Astrocyte (in vitro differentiated cells and primary cell): ENCODE results near the gene CPA5. TPM values are rescaled to one million over a fixed set of nuclear protein-coding genes. Genes with fewer than 3 reads are reported as not detected.
A peak's percentile ranks its signal among the peaks of the same experiment; 100 is the strongest.

Experiments
- DNase-seq: peaks from one replicate; pipeline ENCODE4 v3.0.0-alpha.2; 2010; ENCODE audit warnings: low read depth
- FAIRE-seq: peaks from 2 replicates; lab custom pipeline; 2011; peaks lifted over from hg19 to GRCh38; lab: Jason Lieb, UNC
- H2AFZ ChIP-seq: 2 replicates; pipeline ENCODE4 v1.6.0; 2012; ENCODE audit warnings: low read depth, low read length, inconsistent platforms
- H3K27ac ChIP-seq: 2 replicates; pipeline ENCODE4 v1.5.1; 2011; ENCODE audit warnings: low read depth, low read length, inconsistent platforms
- H3K27me3 ChIP-seq: 2 replicates; pipeline ENCODE4 v1.6.0; 2011; ENCODE audit warnings: low read length, inconsistent platforms; ENCODE audit not compliant: insufficient read depth
- H3K36me3 ChIP-seq: 2 replicates; pipeline ENCODE4 v1.5.1; 2011; ENCODE audit warnings: low read length, inconsistent platforms; ENCODE audit not compliant: insufficient read depth
- H3K4me1 ChIP-seq: 2 replicates; pipeline ENCODE4 v1.5.1; 2011; ENCODE audit warnings: low read length, inconsistent platforms; ENCODE audit not compliant: insufficient read depth
- H3K4me2 ChIP-seq: 2 replicates; pipeline ENCODE4 v1.6.0; 2012; ENCODE audit warnings: low read length, inconsistent platforms
- H3K4me3 ChIP-seq: 2 replicates; pipeline ENCODE4 v1.5.1; 2011; ENCODE audit warnings: low read depth, mild to moderate bottlenecking, low read length, inconsistent platforms; ENCODE audit not compliant: insufficient read depth
- H3K79me2 ChIP-seq: 2 replicates; pipeline ENCODE4 v1.6.0; 2012; ENCODE audit warnings: mild to moderate bottlenecking, low read length, inconsistent platforms; ENCODE audit not compliant: insufficient read depth
- H3K9ac ChIP-seq: 2 replicates; pipeline ENCODE4 v1.6.0; 2012; ENCODE audit warnings: mild to moderate bottlenecking, low read length, inconsistent platforms
- H3K9me3 ChIP-seq: 2 replicates; pipeline ENCODE4 v1.5.1; 2012; ENCODE audit warnings: low read depth, mild to moderate bottlenecking, low read length, inconsistent platforms; ENCODE audit not compliant: insufficient read depth
- H4K20me1 ChIP-seq: 2 replicates; pipeline ENCODE4 v1.6.0; 2012; ENCODE audit warnings: low read length, inconsistent platforms; ENCODE audit not compliant: insufficient read depth
- H3K27ac Mint-ChIP-seq: one replicate; pipeline ENCODE4 v1.8.0; 2021; ENCODE audit warnings: mild to moderate bottlenecking, mixed read lengths; ENCODE audit not compliant: unreplicated experiment
- H3K27me3 Mint-ChIP-seq: one replicate; pipeline ENCODE4 v1.8.0; 2021; ENCODE audit warnings: low read depth, mixed read lengths; ENCODE audit not compliant: unreplicated experiment
- H3K36me3 Mint-ChIP-seq: one replicate; pipeline ENCODE4 v1.8.0; 2021; ENCODE audit warnings: low read depth, mixed read lengths; ENCODE audit not compliant: unreplicated experiment
- H3K4me1 Mint-ChIP-seq: one replicate; pipeline ENCODE4 v1.8.0; 2021; ENCODE audit warnings: low read depth, mixed read lengths; ENCODE audit not compliant: unreplicated experiment
- H3K4me3 Mint-ChIP-seq: one replicate; pipeline ENCODE4 v1.8.0; 2021; ENCODE audit warnings: mild to moderate bottlenecking, moderate library complexity, mixed read lengths; ENCODE audit not compliant: unreplicated experiment
- H3K9me3 Mint-ChIP-seq: one replicate; pipeline ENCODE4 v1.8.0; 2021; ENCODE audit warnings: mild to moderate bottlenecking, mixed read lengths; ENCODE audit not compliant: unreplicated experiment
- EZH2 ChIP-seq: IDR thresholded peaks from 2 replicates; pipeline ENCODE4 v1.6.1; 2012; ENCODE audit warnings: mild to moderate bottlenecking, low read length, inconsistent platforms; ENCODE audit not compliant: insufficient read depth
- total RNA-seq: library from RNA; stranded (reverse); gene quantifications from 2 replicates; pipeline ENCODE4 v1.2.1, GENCODE V29; 2021
- TF ChIP-seq, protein P1 (sequence below): IDR thresholded peaks from 2 replicates; pipeline ENCODE4 v1.5.1; 2011; ENCODE audit warnings: low read depth, mild to moderate bottlenecking, inconsistent platforms, low read length, moderate library complexity; ENCODE audit not compliant: insufficient read depth

The CPA5 gene
- total RNA-seq, 1 donor from 2014 or later = not detected

DNA sequence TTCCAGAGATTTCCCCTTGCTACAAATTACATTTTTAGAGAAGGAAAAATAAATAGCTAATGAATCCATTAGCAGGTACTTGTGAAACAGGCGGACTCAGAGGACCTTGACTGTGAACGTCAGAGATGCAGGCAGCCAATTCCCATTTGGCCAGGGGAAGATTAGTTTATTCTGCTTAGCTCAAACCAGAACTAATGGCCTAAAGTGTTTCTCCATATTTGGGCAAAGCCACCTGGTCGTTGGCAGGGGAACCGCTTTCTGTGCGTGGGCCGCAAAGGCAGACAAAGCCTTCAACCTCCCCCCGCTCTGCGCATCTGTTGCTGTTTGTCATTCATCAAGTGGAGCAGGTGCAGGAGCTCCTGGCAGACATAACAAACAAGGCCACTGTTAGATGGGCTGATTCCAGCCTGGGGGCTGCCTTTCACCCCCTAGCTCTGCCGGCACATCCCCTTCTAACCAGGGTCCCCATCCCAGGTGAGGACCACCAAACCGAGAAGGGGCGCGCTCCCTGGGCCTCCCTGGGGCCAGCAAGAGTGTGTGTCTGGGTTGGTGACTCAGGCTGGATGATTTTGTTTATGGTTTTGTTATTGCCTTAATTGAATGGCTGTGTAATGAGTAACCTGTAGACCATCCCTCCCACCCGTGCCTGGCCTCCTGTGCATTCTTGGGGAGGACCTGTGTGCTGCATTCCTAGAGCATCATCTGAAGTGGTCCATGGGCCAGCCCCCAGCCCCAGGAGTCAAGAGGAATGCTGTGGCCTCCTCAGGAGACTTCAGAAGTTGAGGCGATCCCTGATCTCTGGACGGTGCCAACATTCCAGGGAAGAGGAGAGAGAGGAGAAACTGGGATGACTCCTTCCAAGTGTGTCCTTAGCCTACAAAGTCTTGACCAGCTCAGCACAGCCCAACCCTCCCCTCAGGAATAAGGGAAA lies 21.2 kb downstream of the CPA5 start:
- peak overlapping the region; percentile 91 for H3K27ac ChIP-seq
- H3K27me3 Mint-ChIP-seq = no peaks in the 10 kb centered on the region
- FAIRE-seq (no peak), DNase-seq (peak; percentile 99)
- peaks cover 50% of the 10 kb centered on the region for H3K4me1 ChIP-seq
- H2AFZ ChIP-seq = no peak overlapping the region
- H3K27me3 ChIP-seq = no peaks in the 10 kb centered on the region
- peak overlapping the region; percentile 66 for H3K4me2 ChIP-seq
- H4K20me1 ChIP-seq = no peaks in the 10 kb centered on the region
- TF ChIP-seq, protein P1, sequence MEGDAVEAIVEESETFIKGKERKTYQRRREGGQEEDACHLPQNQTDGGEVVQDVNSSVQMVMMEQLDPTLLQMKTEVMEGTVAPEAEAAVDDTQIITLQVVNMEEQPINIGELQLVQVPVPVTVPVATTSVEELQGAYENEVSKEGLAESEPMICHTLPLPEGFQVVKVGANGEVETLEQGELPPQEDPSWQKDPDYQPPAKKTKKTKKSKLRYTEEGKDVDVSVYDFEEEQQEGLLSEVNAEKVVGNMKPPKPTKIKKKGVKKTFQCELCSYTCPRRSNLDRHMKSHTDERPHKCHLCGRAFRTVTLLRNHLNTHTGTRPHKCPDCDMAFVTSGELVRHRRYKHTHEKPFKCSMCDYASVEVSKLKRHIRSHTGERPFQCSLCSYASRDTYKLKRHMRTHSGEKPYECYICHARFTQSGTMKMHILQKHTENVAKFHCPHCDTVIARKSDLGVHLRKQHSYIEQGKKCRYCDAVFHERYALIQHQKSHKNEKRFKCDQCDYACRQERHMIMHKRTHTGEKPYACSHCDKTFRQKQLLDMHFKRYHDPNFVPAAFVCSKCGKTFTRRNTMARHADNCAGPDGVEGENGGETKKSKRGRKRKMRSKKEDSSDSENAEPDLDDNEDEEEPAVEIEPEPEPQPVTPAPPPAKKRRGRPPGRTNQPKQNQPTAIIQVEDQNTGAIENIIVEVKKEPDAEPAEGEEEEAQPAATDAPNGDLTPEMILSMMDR = no peak
- TF ChIP-seq EZH2 = no peak
- H3K9me3 Mint-ChIP-seq = no peaks in the 10 kb centered on the region
- H3K4me1 Mint-ChIP-seq = peaks cover 44% of the 10 kb centered on the region
- H3K36me3 ChIP-seq = no peaks in the 10 kb centered on the region
- peaks cover 3% of the 10 kb centered on the region for H3K9me3 ChIP-seq
- no peak overlapping the region for H3K4me3 ChIP-seq
- H3K79me2 ChIP-seq = no peaks in the 10 kb centered on the region
- H3K27ac Mint-ChIP-seq = peak overlapping the region; percentile 80
- no peaks in the 10 kb centered on the region for H3K36me3 Mint-ChIP-seq
- H3K4me3 Mint-ChIP-seq = no peak overlapping the region
- H3K9ac ChIP-seq = peak overlapping the region; percentile 33

DNA sequence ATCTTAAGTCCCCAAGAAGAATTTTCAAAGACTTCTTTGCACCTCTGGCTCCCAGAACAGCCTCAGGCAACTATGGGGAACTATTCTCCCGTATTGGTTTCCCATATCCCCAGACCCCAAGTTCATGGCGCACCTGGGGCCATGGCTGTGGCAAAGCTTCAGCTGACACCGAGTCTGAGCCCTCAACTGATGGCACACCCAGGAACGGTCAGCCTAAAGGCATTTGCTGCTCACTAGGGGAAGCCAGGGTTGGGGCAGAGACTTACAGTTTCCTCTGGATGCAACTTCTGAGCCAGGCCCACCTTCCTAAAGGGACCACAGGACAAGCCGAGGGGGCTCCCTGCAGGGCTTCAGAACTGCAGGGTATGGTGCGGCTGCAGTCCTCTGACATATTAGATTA lies 21.9 kb downstream of the CPA5 start:
- no peaks in the 10 kb centered on the region for H3K9me3 Mint-ChIP-seq
- Histone ChIP-seq H3K4me1 (peaks cover 53% of the 10 kb centered on the region), H3K27me3 (no peaks in the 10 kb centered on the region), H3K9ac (peak overlapping the region; percentile 26), H3K4me3 (no peak overlapping the region), H2AFZ (no peak overlapping the region), H3K79me2 (no peaks in the 10 kb centered on the region), H3K36me3 (no peaks in the 10 kb centered on the region), H3K4me2 (peak overlapping the region; percentile 66), H3K9me3 (no peaks in the 10 kb centered on the region), H3K27ac (peak overlapping the region; percentile 91), H4K20me1 (no peaks in the 10 kb centered on the region)
- no peaks in the 10 kb centered on the region for H3K36me3 Mint-ChIP-seq
- H3K27ac Mint-ChIP-seq = peak overlapping the region; percentile 80
- FAIRE-seq (no peak), DNase-seq (no peak)
- H3K27me3 Mint-ChIP-seq = no peaks in the 10 kb centered on the region
- H3K4me3 Mint-ChIP-seq = no peak overlapping the region
- H3K4me1 Mint-ChIP-seq = peaks cover 44% of the 10 kb centered on the region
- TF ChIP-seq, protein P1 = no peak
- no peak for TF ChIP-seq EZH2
